HepG2 (cell line): ENCODE measurements around the gene CCDC59. TPM values are rescaled to one million over a fixed set of nuclear protein-coding genes. Genes with fewer than 3 reads are reported as not detected.
A peak's percentile ranks its signal among the peaks of the same experiment; 100 is the strongest.

Source experiments
- ELF3 ChIP-seq: IDR thresholded peaks from 2 replicates; pipeline ENCODE4 v1.6.1; 2016; ENCODE audit warnings: missing genetic modification reagents, missing compliant biosample characterization
- GTF2F1 ChIP-seq: fragments of 150-350 bp; IDR thresholded peaks from 2 replicates; pipeline ENCODE4 v1.6.1; 2014; ENCODE audit warnings: low read length
- HDAC1 ChIP-seq: sonication (generic); formaldehyde crosslinking; IDR thresholded peaks from 2 replicates; pipeline ENCODE4 v1.5.1; 2020; ENCODE audit warnings: mild to moderate bottlenecking, missing genetic modification reagents
- HINFP ChIP-seq: sonication (generic); formaldehyde crosslinking; IDR thresholded peaks from 2 replicates; pipeline ENCODE4 v1.4.0; 2020; ENCODE audit warnings: low read depth, mild to moderate bottlenecking, missing genetic modification reagents
- KDM4B ChIP-seq: sonication (generic); formaldehyde crosslinking; IDR thresholded peaks from 2 replicates; pipeline ENCODE4 v1.4.0; 2020; ENCODE audit warnings: missing genetic modification reagents
- LCORL ChIP-seq, 2 experiments: fragments of 450-650 bp in 1 of 2; sonication (generic) in 1 of 2; formaldehyde crosslinking in 1 of 2; IDR thresholded peaks; 2 replicates each; pipeline versions ENCODE4 v1.5.0 to v1.6.1; 2017 to 2020; ENCODE audit warnings: antibody characterized with exemption in 1 of 2, missing genetic modification reagents in 1 of 2
- MEF2D ChIP-seq: sonication (generic); formaldehyde crosslinking; IDR thresholded peaks from 2 replicates; pipeline ENCODE4 v1.5.1; 2020; ENCODE audit warnings: mild to moderate bottlenecking, missing genetic modification reagents
- PAX8 ChIP-seq: sonication (generic); formaldehyde crosslinking; IDR thresholded peaks from 2 replicates; pipeline ENCODE4 v1.8.0; 2022; ENCODE audit warnings: mild to moderate bottlenecking, missing genetic modification reagents, borderline replicate concordance
- PLRG1 ChIP-seq: fragments of 450-650 bp; conservative IDR thresholded peaks from 2 replicates; pipeline ENCODE4 v1.6.1; 2016
- POGK ChIP-seq: sonication (generic); formaldehyde crosslinking; conservative IDR thresholded peaks from 2 replicates; pipeline ENCODE4 v1.8.0; 2022; ENCODE audit warnings: mild to moderate bottlenecking, moderate library complexity, missing genetic modification reagents
- PRPF4 ChIP-seq: fragments of 200-400 bp; formaldehyde crosslinking; IDR thresholded peaks from 2 replicates; pipeline ENCODE4 v1.6.1; 2016; ENCODE audit warnings: low read length, low read depth; ENCODE audit not compliant: poor library complexity, severe bottlenecking
- SIX4 ChIP-seq: sonication (generic); formaldehyde crosslinking; IDR thresholded peaks from 2 replicates; pipeline ENCODE4 v1.4.0; 2020; ENCODE audit warnings: missing genetic modification reagents
- SMARCC2 ChIP-seq: fragments of 450-650 bp; IDR thresholded peaks from 2 replicates; pipeline ENCODE4 v1.6.1; 2017; ENCODE audit warnings: antibody characterized with exemption, mild to moderate bottlenecking
- YY1 ChIP-seq: IDR thresholded peaks from 2 replicates; pipeline ENCODE4 v1.6.1; 2011; ENCODE audit warnings: low read length, low read depth, moderate library complexity, mild to moderate bottlenecking; ENCODE audit not compliant: insufficient read depth, insufficient replicate concordance
- ZBTB39 ChIP-seq: sonication (generic); formaldehyde crosslinking; IDR thresholded peaks from 2 replicates; pipeline ENCODE4 v1.5.0; 2020; ENCODE audit warnings: missing genetic modification reagents
- ZGPAT ChIP-seq: IDR thresholded peaks from 2 replicates; pipeline ENCODE4 v1.6.1; 2016; ENCODE audit warnings: mild to moderate bottlenecking
- ZMYM2 ChIP-seq: sonication (generic); formaldehyde crosslinking; IDR thresholded peaks from 2 replicates; pipeline ENCODE4 v1.8.0; 2022; ENCODE audit warnings: mild to moderate bottlenecking, missing genetic modification reagents
- ZNF543 ChIP-seq: sonication (generic); formaldehyde crosslinking; IDR thresholded peaks from 2 replicates; pipeline ENCODE4 v1.4.0; 2020; ENCODE audit warnings: mild to moderate bottlenecking, missing genetic modification reagents
- ZNF557 ChIP-seq: sonication (generic); formaldehyde crosslinking; IDR thresholded peaks from 2 replicates; pipeline ENCODE4 v1.4.0; 2020; ENCODE audit warnings: missing genetic modification reagents
- ZNF816 ChIP-seq: sonication (generic); formaldehyde crosslinking; IDR thresholded peaks from 2 replicates; pipeline ENCODE4 v1.8.0; 2022; ENCODE audit warnings: missing genetic modification reagents, mild to moderate bottlenecking, borderline replicate concordance
- polyA plus RNA-seq, 8 experiments: library from polyadenylated mRNA; depleted of rRNA in 3 of 8; stranded (reverse) in 7 of 8; unstranded in 1 of 8; fragments of >200 nt; fragmentation: Illumina TruSeq in 4 of 8; extraction: Trizol in 4 of 8; gene quantifications; 2 replicates each; pipeline versions ENCODE4 v1.2.1 to v1.2.3, GENCODE V29; 2011 to 2016; ENCODE audit warnings: low read depth in 4 of 8, missing spikeins in 1 of 8, mixed read lengths in 1 of 8; ENCODE audit not compliant: insufficient read depth in 1 of 8
- total RNA-seq, 5 experiments: library from RNA; depleted of rRNA; stranded (reverse); fragments of >200 nt; fragmentation: Illumina TruSeq; extraction: Trizol; gene quantifications; 2 replicates each; pipeline ENCODE4 v1.2.3, GENCODE V29; 2016; ENCODE audit warnings: low read depth in 1 of 5

The CCDC59 gene
- total and polyA plus RNA-seq, 2 of the 13 experiments (the other 11 are each of a cell fraction or from before 2014, with no cell fraction given) = 16.1 to 81.3 TPM

- TF ChIP-seq POGK = peak; percentile 89
- peak; percentile 100 for TF ChIP-seq MEF2D
- TF ChIP-seq ZMYM2 (CRISPR knock-in tag) = no peak
- peak; percentile 96 for TF ChIP-seq HDAC1 (CRISPR knock-in tag)
- no peak for TF ChIP-seq GTF2F1
- TF ChIP-seq ZNF816 (CRISPR knock-in tag) = peak; percentile 59; the same call in 1 of the 2 replicates
- TF ChIP-seq HINFP (CRISPR knock-in tag) = peak; percentile 96
- TF ChIP-seq SIX4 (CRISPR knock-in tag) = peak; percentile 69
- TF ChIP-seq ZGPAT (CRISPR knock-in tag) = peak; percentile 97
- TF ChIP-seq ZBTB39 (CRISPR knock-in tag) = no peak
- TF ChIP-seq YY1 = peak; percentile 97
- peak; percentile 55 for TF ChIP-seq ELF3
- no peak for TF ChIP-seq PLRG1
- TF ChIP-seq PRPF4 = no peak
- TF ChIP-seq LCORL (IDR thresholded peaks at IDR 0.05) = peak; percentile 71
- TF ChIP-seq LCORL (CRISPR knock-in tag; IDR thresholded peaks at IDR 0.05) = peak; percentile 93
- 0 out of 2 replicates have a peak, but pooled peaks have one; percentile 57 for TF ChIP-seq PAX8 (CRISPR knock-in tag)
- TF ChIP-seq ZNF557 = peak; percentile 88; the same call in 1 of the 2 replicates
- TF ChIP-seq KDM4B (CRISPR knock-in tag) = peak; percentile 84
- 0 out of 2 replicates have a peak, but pooled peaks have one; percentile 22 for TF ChIP-seq SMARCC2
- TF ChIP-seq ZNF543 (CRISPR knock-in tag) = 0 out of 2 replicates have a peak, but pooled peaks have one; percentile 83
Observed at GRCh38 chr12:82358200-82359114, at the start of gene CCDC59, which contains the start of gene METTL25 (continued).
